Vagina (tissue), 2 donors: ENCODE measurements around the gene NBPF3.

Source experiments
- POLR2A ChIP-seq, 2 donors: fragments of 450-650 bp; IDR thresholded peaks; one replicate each; pipeline ENCODE4 v1.6.1; 2017; ENCODE audit warnings: antibody characterized with exemption in 2 of 2, mild to moderate bottlenecking in 2 of 2, moderate library complexity in 2 of 2
- POLR2AphosphoS5 ChIP-seq, 2 donors: sonication (generic); formaldehyde crosslinking; IDR thresholded peaks; one replicate each; pipeline ENCODE4 v1.9.0; 2017; ENCODE audit warnings: antibody characterized with exemption in 2 of 2, mild to moderate bottlenecking in 2 of 2, low read depth in 1 of 2; ENCODE audit not compliant: insufficient read depth in 1 of 2
- TF ChIP-seq, protein P1 (sequence below), 3 experiments: fragments of 450-650 bp in 2 of 3; fragments of 200-600 bp in 1 of 3; sonication (generic) in 1 of 3; IDR thresholded peaks; one replicate each; pipeline ENCODE4 v1.5.1; 2017 to 2019; ENCODE audit warnings: antibody characterized with exemption in 3 of 3, mild to moderate bottlenecking in 2 of 3, moderate library complexity in 2 of 3

DNA sequence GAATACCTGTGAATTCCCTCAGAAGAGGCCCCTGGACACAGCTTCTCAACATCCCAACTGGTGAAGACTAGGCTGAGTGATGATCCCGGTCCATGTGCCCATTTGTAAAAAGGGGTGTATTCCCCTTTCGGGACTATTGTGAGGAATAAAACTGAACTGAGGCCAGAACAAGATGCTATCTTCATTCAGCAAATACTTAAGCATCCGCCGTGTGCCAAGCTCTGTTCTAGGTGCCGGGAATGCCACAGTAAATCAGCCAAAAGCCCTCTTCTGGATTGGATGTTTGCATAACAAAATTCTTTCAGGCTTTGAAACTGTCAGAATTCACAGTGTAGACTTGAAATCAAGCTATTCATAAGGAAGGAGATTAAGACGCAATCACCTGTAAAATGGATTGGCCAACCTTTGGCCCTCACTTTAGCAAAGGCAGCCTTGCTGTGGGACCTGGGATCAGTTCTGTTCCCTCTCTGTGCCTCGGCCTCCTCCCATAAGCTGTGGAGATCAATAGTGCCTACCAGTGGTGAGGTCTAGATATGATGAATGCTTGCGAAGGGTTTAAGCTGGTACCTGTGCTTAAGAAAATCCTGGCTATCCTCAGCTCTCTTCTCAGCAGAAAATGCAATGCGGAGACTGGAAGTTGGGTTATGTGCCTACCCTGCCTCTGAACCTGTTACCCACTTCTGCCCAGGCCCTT is 71.1 kb downstream of the NBPF3 start:
- TF ChIP-seq, protein P1, sequence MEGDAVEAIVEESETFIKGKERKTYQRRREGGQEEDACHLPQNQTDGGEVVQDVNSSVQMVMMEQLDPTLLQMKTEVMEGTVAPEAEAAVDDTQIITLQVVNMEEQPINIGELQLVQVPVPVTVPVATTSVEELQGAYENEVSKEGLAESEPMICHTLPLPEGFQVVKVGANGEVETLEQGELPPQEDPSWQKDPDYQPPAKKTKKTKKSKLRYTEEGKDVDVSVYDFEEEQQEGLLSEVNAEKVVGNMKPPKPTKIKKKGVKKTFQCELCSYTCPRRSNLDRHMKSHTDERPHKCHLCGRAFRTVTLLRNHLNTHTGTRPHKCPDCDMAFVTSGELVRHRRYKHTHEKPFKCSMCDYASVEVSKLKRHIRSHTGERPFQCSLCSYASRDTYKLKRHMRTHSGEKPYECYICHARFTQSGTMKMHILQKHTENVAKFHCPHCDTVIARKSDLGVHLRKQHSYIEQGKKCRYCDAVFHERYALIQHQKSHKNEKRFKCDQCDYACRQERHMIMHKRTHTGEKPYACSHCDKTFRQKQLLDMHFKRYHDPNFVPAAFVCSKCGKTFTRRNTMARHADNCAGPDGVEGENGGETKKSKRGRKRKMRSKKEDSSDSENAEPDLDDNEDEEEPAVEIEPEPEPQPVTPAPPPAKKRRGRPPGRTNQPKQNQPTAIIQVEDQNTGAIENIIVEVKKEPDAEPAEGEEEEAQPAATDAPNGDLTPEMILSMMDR (IDR thresholded peaks at IDR 0.05), result no peak
- TF ChIP-seq POLR2A (IDR thresholded peaks at IDR 0.05) (no peak), POLR2AphosphoS5 (IDR thresholded peaks at IDR 0.05; ENCODE audit: insufficient read depth in 1 of 2, low read depth in 1 of 2) (no peak)
